RWPE2 (cell line): ENCODE data around the gene DTNBP1.

Experiments used
- ATAC-seq: fragments of 200-7000 bp; cut with Tn5 transposase; 3 replicates; pipeline ENCODE4 v1.9.1; 2021; ENCODE audit warnings: low read depth
- DNase-seq: peaks from one replicate; pipeline ENCODE4 v3.0.0-alpha.2; 2020; ENCODE audit warnings: low spot score
- H3K27ac ChIP-seq: fragments of 450-650 bp; 2 replicates; pipeline ENCODE4 v1.5.1; 2017; ENCODE audit warnings: mild to moderate bottlenecking; ENCODE audit not compliant: poor library complexity, severe bottlenecking
- H3K27me3 ChIP-seq: fragments of 250-450 bp; sonication (Bioruptor Pico); 2 replicates; pipeline ENCODE4 v1.5.1; 2021; ENCODE audit warnings: mild to moderate bottlenecking, moderate library complexity; ENCODE audit not compliant: insufficient read depth, poor library complexity, severe bottlenecking
- H3K36me3 ChIP-seq: fragments of 250-450 bp; sonication (Bioruptor Pico); 2 replicates; pipeline ENCODE4 v1.5.1; 2020; ENCODE audit warnings: low read depth, mild to moderate bottlenecking, moderate library complexity
- H3K4me1 ChIP-seq: fragments of 250-450 bp; sonication (Bioruptor Pico); 2 replicates; pipeline ENCODE4 v1.5.1; 2021; ENCODE audit warnings: mild to moderate bottlenecking, moderate library complexity; ENCODE audit not compliant: insufficient read depth, poor library complexity, severe bottlenecking
- H3K4me3 ChIP-seq: fragments of 250-450 bp; sonication (Bioruptor Pico); 2 replicates; pipeline ENCODE4 v1.5.1; 2021; ENCODE audit warnings: mild to moderate bottlenecking, moderate library complexity; ENCODE audit not compliant: severe bottlenecking
- H3K9me3 ChIP-seq: fragments of 250-450 bp; sonication (Bioruptor Pico); 2 replicates; pipeline ENCODE4 v1.5.1; 2021; ENCODE audit warnings: mild to moderate bottlenecking, moderate library complexity; ENCODE audit not compliant: severe bottlenecking
- TF ChIP-seq, protein P1 (sequence below): fragments of 450-650 bp; IDR thresholded peaks from one replicate; pipeline ENCODE4 v1.5.1; 2017; ENCODE audit warnings: mild to moderate bottlenecking, moderate library complexity; ENCODE audit not compliant: poor library complexity, severe bottlenecking

Gene DTNBP1

GRCh38 chr6:15698471-15698870, 35.6 kb upstream of the DTNBP1 start:
- Histone ChIP-seq H3K9me3 (no peaks in the 10 kb centered on the region), H3K27me3 (peaks cover 3% of the 10 kb centered on the region), H3K36me3 (no peaks in the 10 kb centered on the region), H3K27ac (no peak overlapping the region), H3K4me1 (no peaks in the 10 kb centered on the region), H3K4me3 (no peak overlapping the region)
- TF ChIP-seq, protein P1, sequence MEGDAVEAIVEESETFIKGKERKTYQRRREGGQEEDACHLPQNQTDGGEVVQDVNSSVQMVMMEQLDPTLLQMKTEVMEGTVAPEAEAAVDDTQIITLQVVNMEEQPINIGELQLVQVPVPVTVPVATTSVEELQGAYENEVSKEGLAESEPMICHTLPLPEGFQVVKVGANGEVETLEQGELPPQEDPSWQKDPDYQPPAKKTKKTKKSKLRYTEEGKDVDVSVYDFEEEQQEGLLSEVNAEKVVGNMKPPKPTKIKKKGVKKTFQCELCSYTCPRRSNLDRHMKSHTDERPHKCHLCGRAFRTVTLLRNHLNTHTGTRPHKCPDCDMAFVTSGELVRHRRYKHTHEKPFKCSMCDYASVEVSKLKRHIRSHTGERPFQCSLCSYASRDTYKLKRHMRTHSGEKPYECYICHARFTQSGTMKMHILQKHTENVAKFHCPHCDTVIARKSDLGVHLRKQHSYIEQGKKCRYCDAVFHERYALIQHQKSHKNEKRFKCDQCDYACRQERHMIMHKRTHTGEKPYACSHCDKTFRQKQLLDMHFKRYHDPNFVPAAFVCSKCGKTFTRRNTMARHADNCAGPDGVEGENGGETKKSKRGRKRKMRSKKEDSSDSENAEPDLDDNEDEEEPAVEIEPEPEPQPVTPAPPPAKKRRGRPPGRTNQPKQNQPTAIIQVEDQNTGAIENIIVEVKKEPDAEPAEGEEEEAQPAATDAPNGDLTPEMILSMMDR: no peak
- no peak for DNase-seq
- ATAC-seq: no peak

DNA sequence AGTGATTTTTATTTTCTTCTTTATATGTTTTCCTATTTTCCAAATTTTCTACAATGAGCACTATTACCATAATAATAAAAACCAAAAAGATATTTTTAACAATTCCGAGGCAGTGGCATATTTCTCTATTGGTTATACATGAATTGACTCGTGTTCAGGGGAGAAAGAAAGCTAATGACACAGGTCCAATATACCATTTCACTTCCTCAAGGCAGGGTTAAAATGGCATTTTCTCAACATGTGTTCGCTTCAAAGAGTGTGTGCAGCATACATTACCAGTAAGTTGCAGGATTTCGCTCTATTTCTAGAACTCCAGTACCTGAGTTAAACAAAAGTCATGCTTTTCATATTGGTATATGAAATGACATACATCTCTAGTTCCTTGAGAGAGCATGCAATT, 35.1 kb upstream of the DTNBP1 start:
- Histone ChIP-seq H3K27me3 (peaks cover 3% of the 10 kb centered on the region), H3K4me1 (no peaks in the 10 kb centered on the region), H3K27ac (no peak overlapping the region), H3K4me3 (no peak overlapping the region), H3K9me3 (no peaks in the 10 kb centered on the region), H3K36me3 (no peaks in the 10 kb centered on the region)
- TF ChIP-seq, protein P1: no peak
- DNase-seq (no peak), ATAC-seq (no peak)

GRCh38 chr6:15691250-15691869, 28.5 kb upstream of the DTNBP1 start:
- ATAC-seq: peak; percentile 94
- H3K36me3 ChIP-seq: no peaks in the 10 kb centered on the region
- H3K9me3 ChIP-seq: no peaks in the 10 kb centered on the region
- DNase-seq: no peak
- no peak overlapping the region for H3K4me3 ChIP-seq
- H3K27me3 ChIP-seq: no peaks in the 10 kb centered on the region
- H3K27ac ChIP-seq: no peak overlapping the region
- H3K4me1 ChIP-seq: no peaks in the 10 kb centered on the region
- TF ChIP-seq, protein P1: peak; percentile 99

DNA sequence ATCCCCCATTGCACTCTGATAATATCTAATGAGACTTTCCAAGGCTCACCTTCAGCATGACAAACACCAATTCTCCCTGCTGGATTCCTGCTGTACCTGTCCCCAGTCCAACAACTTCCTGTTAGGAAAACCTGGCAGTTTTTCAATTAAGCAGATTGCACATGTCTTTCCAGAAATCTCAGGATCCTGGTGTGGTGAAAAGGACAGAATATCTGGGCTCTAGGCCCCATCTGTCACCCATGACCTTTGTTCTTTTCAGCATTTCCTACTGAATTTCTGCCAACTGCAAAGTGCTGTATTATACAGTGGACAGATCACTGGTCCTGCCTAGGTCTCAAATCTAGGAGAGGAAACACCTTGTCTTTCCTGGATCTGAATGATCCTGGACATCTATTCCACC, 27.7 kb upstream of the DTNBP1 start:
- Histone ChIP-seq H3K4me1 (no peaks in the 10 kb centered on the region), H3K9me3 (no peaks in the 10 kb centered on the region), H3K27me3 (no peaks in the 10 kb centered on the region), H3K4me3 (no peak overlapping the region), H3K27ac (no peak overlapping the region), H3K36me3 (no peaks in the 10 kb centered on the region)
- ATAC-seq: no peak
- TF ChIP-seq, protein P1: no peak
- DNase-seq: no peak
